NCI-H69 (cell line): ENCODE data around the gene FAM83G.

ENCODE experiments used
- DNase-seq: peaks from one replicate; lab custom pipeline; 2025; lab: John Stamatoyannopoulos, UW

FAM83G gene

GRCh38 chr17:18920911-18921441 lies 83.6 kb downstream of the FAM83G start:
- DNase-seq = no peak

GRCh38 chr17:18919963-18920362 lies 84.6 kb downstream of the FAM83G start:
- DNase-seq = no peak
